Endothelial cell of umbilical vein (primary cell): ENCODE measurements around the gene ELMO1.

Experiments
- EZH2 ChIP-seq: IDR thresholded peaks from 2 replicates; pipeline ENCODE4 v1.6.1; 2012; ENCODE audit warnings: borderline replicate concordance, low read depth, mild to moderate bottlenecking, moderate library complexity, low read length, inconsistent platforms; ENCODE audit not compliant: severe bottlenecking
- POLR2A ChIP-seq: IDR thresholded peaks from 2 replicates; pipeline ENCODE4 v1.6.1; 2012; ENCODE audit warnings: low read depth, mild to moderate bottlenecking, control low read depth, low read length
- TF ChIP-seq, protein P1 (sequence below), 2 donors: IDR thresholded peaks; 1 replicate in 1 of 2; 2 replicates in 1 of 2; pipeline ENCODE4 v1.5.1; 2011; ENCODE audit warnings: low read length in 2 of 2, mild to moderate bottlenecking in 2 of 2, moderate library complexity in 2 of 2, control low read depth in 1 of 2, inconsistent platforms in 1 of 2, low read depth in 1 of 2; ENCODE audit not compliant: insufficient read depth in 1 of 2; ENCODE audit errors: extremely low read depth in 1 of 2

DNA sequence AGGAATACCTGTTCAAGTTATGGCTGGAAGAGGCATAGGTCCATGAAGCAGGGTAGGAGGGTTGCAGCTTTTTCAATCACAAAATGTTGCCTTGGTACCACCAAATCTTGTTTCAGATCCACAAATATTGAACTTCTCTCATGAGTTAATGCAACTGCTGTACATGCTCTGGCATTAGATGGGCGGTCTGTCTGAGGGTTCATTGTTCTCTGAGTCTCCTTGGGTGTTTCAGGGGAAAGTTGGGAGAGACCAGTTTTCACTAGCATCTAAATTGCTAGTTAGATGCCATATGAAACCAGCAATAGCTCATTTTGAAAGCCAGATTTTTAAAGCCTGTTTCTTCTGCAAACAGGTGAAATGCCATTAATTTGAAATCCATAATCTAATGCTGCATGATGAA is 27.8 kb upstream of the ELMO1 start:
- TF ChIP-seq, protein P1, sequence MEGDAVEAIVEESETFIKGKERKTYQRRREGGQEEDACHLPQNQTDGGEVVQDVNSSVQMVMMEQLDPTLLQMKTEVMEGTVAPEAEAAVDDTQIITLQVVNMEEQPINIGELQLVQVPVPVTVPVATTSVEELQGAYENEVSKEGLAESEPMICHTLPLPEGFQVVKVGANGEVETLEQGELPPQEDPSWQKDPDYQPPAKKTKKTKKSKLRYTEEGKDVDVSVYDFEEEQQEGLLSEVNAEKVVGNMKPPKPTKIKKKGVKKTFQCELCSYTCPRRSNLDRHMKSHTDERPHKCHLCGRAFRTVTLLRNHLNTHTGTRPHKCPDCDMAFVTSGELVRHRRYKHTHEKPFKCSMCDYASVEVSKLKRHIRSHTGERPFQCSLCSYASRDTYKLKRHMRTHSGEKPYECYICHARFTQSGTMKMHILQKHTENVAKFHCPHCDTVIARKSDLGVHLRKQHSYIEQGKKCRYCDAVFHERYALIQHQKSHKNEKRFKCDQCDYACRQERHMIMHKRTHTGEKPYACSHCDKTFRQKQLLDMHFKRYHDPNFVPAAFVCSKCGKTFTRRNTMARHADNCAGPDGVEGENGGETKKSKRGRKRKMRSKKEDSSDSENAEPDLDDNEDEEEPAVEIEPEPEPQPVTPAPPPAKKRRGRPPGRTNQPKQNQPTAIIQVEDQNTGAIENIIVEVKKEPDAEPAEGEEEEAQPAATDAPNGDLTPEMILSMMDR (IDR thresholded peaks at IDR 0.05; ENCODE audit: extremely low read depth in 1 of 2, insufficient read depth in 1 of 2, low read depth in 1 of 2, low read length in 2 of 2) = no peak
- TF ChIP-seq EZH2 = no peak
- no peak for TF ChIP-seq POLR2A
